OCI-LY7 (cell line): ENCODE data around the gene STEAP3. TPM values are rescaled to one million over a fixed set of nuclear protein-coding genes. Genes with fewer than 3 reads are reported as not detected.

Experiments
- BruUV-seq: library from RNA; stranded (reverse); fragments of 400-500 nt; replicated peaks from 2 replicates; lab custom pipeline; 2021; lab: Mats Ljungman, UMichigan
- CTCF ChIA-PET: fragments of 300-600 bp; sonication (Branson Sonifier 250); formaldehyde crosslinking; loops from one replicate; lab custom pipeline; 2022; ENCODE audit warnings: antibody characterized with exemption; ENCODE audit not compliant: unreplicated experiment; lab: Charles Lee
- POLR2A ChIA-PET: fragments of 300-600 bp; sonication (Branson Sonifier 250); formaldehyde crosslinking; loops from one replicate; lab custom pipeline; 2022; ENCODE audit warnings: antibody characterized with exemption; lab: Charles Lee
- DNase-seq: peaks from one replicate; pipeline ENCODE4 v3.0.0-alpha.2; 2015; ENCODE audit warnings: low spot score
- H2AFZ ChIP-seq: fragments of 200-600 bp; sonication (generic), shearing (Covaris generic); 2 replicates; pipeline ENCODE4 v1.6.1; 2014; ENCODE audit warnings: mild to moderate bottlenecking, antibody characterized with exemption, low read length, moderate library complexity
- H3K27ac ChIP-seq: fragments of 200-600 bp; sonication (generic); 2 replicates; pipeline ENCODE4 v1.5.1; 2014; ENCODE audit warnings: mixed run types, low read depth, mild to moderate bottlenecking, moderate library complexity, low read length, inconsistent platforms; ENCODE audit not compliant: poor library complexity, severe bottlenecking
- H3K36me3 ChIP-seq: fragments of 200-600 bp; sonication (generic); 2 replicates; pipeline ENCODE4 v1.6.1; 2014; ENCODE audit warnings: mild to moderate bottlenecking, antibody characterized with exemption, low read length, moderate library complexity, mixed read lengths; ENCODE audit not compliant: insufficient read depth
- H3K4me1 ChIP-seq: fragments of 200-600 bp; sonication (generic); 2 replicates; pipeline ENCODE4 v1.5.1; 2014; ENCODE audit warnings: mild to moderate bottlenecking, low read length; ENCODE audit not compliant: insufficient read depth, poor library complexity, severe bottlenecking
- H3K4me2 ChIP-seq: fragments of 200-600 bp; sonication (generic); 2 replicates; pipeline ENCODE4 v1.6.1; 2014; ENCODE audit warnings: mild to moderate bottlenecking, low read length
- H3K4me3 ChIP-seq: fragments of 200-600 bp; sonication (generic); 2 replicates; pipeline ENCODE4 v1.5.1; 2014; ENCODE audit warnings: mild to moderate bottlenecking, low read depth, low read length; ENCODE audit not compliant: poor library complexity, severe bottlenecking
- H3K79me2 ChIP-seq: fragments of 200-600 bp; sonication (generic); 2 replicates; pipeline ENCODE4 v1.6.1; 2016; ENCODE audit warnings: low read depth, mild to moderate bottlenecking, low read length, moderate library complexity, mixed read lengths; ENCODE audit not compliant: insufficient read depth
- H3K9me2 ChIP-seq: fragments of 200-600 bp; sonication (generic); 2 replicates; pipeline ENCODE4 v1.6.1; 2016; ENCODE audit warnings: mild to moderate bottlenecking, low read length, mixed read lengths; ENCODE audit not compliant: insufficient read depth
- H3K9me3 ChIP-seq: fragments of 200-600 bp; sonication (generic); 2 replicates; pipeline ENCODE4 v1.6.1; 2014; ENCODE audit warnings: mild to moderate bottlenecking, mixed run types, low read length, mixed read lengths
- H4K20me1 ChIP-seq: fragments of 200-600 bp; sonication (generic); 2 replicates; pipeline ENCODE4 v1.6.1; 2014; ENCODE audit warnings: mild to moderate bottlenecking, antibody characterized with exemption, low read length, moderate library complexity, mixed read lengths; ENCODE audit not compliant: insufficient read depth
- CTCF ChIP-seq: fragments of 200-600 bp; sonication (generic); conservative IDR thresholded peaks from 2 replicates; pipeline ENCODE4 v1.5.1; 2014; ENCODE audit warnings: mild to moderate bottlenecking, antibody characterized with exemption, low read length, moderate library complexity, mixed read lengths
- EZH2phosphoT487 ChIP-seq: fragments of 200-600 bp; sonication (generic); IDR thresholded peaks from 2 replicates; pipeline ENCODE4 v1.6.1; 2018; ENCODE audit warnings: low read depth, borderline replicate concordance, mild to moderate bottlenecking, mixed run types, antibody characterized with exemption, low read length, moderate library complexity, mixed read lengths
- intact Hi-C: fragments of 100-400 bp; cut with micrococcal nuclease; formaldehyde crosslinking; loops from one replicate; pipeline ENCODE4 v1.10.0; 2022; ENCODE audit not compliant: unreplicated experiment
- total RNA-seq, 2 experiments: library from RNA; depleted of rRNA in 1 of 2; stranded (reverse); fragments of >200 nt in 1 of 2; shearing (Covaris generic) in 1 of 2; gene quantifications; 2 replicates each; pipeline ENCODE4 v1.2.3, GENCODE V29; 2014 to 2022

The STEAP3 gene
- total RNA-seq, 2 experiments from 2014 or later = not detected

- Histone ChIP-seq H3K9me3 (no peaks in the 10 kb centered on the region), H3K4me1 (no peaks in the 10 kb centered on the region), H3K27ac (no peak overlapping the region), H3K4me2 (no peak overlapping the region), H3K36me3 (no peaks in the 10 kb centered on the region), H2AFZ (no peak overlapping the region), H3K4me3 (no peak overlapping the region), H4K20me1 (no peaks in the 10 kb centered on the region), H3K79me2 (no peaks in the 10 kb centered on the region), H3K9me2 (no peaks in the 10 kb centered on the region)
- no peak for DNase-seq
- intact Hi-C loops = no loop called here
- no TSS peak for BruUV-seq
- ChIA-PET POLR2A (no interaction called here), CTCF (no interaction called here)
- no peak for TF ChIP-seq CTCF
- TF ChIP-seq EZH2phosphoT487 = no peak
Observed at GRCh38 chr2:119208791-119209203, 14.8 kb upstream of the STEAP3 start.

GRCh38 chr2:119212139-119212800, 11.4 kb upstream of the STEAP3 start:
- TF ChIP-seq EZH2phosphoT487 (no peak), CTCF (no peak)

GRCh38 chr2:119214453-119215037, 9.1 kb upstream of the STEAP3 start:
- Histone ChIP-seq H4K20me1 (no peaks in the 10 kb centered on the region), H3K9me2 (no peaks in the 10 kb centered on the region), H3K9me3 (no peaks in the 10 kb centered on the region), H3K4me2 (no peak overlapping the region), H2AFZ (no peak overlapping the region), H3K27ac (no peak overlapping the region), H3K4me3 (no peak overlapping the region), H3K36me3 (no peaks in the 10 kb centered on the region), H3K79me2 (no peaks in the 10 kb centered on the region), H3K4me1 (no peaks in the 10 kb centered on the region)
- DNase-seq = no peak
- BruUV-seq = no TSS peak
- TF ChIP-seq CTCF (no peak), EZH2phosphoT487 (no peak)
- ChIA-PET POLR2A (no interaction called here), CTCF (no interaction called here)
- intact Hi-C loops = no loop called here

More at GRCh38 chr2:119212139-119212800, 11.4 kb upstream of the STEAP3 start:
- BruUV-seq = no TSS peak
- ChIA-PET POLR2A (interaction anchor here (0.7 to 1.1 kb wide), 2 partner anchors 45 to 1129 kb away, joined by 3 read pairs; no protein-coding TSS in a partner anchor), CTCF (no interaction called here)
- Histone ChIP-seq H2AFZ (no peak overlapping the region), H3K4me3 (no peak overlapping the region), H3K36me3 (no peaks in the 10 kb centered on the region), H4K20me1 (no peaks in the 10 kb centered on the region), H3K27ac (no peak overlapping the region), H3K9me2 (no peaks in the 10 kb centered on the region), H3K9me3 (no peaks in the 10 kb centered on the region), H3K79me2 (no peaks in the 10 kb centered on the region), H3K4me1 (no peaks in the 10 kb centered on the region), H3K4me2 (no peak overlapping the region)
- intact Hi-C loops = no loop called here
- no peak for DNase-seq
